ENCODE measurements around the gene NECTIN1.

Gene NECTIN1

DNA sequence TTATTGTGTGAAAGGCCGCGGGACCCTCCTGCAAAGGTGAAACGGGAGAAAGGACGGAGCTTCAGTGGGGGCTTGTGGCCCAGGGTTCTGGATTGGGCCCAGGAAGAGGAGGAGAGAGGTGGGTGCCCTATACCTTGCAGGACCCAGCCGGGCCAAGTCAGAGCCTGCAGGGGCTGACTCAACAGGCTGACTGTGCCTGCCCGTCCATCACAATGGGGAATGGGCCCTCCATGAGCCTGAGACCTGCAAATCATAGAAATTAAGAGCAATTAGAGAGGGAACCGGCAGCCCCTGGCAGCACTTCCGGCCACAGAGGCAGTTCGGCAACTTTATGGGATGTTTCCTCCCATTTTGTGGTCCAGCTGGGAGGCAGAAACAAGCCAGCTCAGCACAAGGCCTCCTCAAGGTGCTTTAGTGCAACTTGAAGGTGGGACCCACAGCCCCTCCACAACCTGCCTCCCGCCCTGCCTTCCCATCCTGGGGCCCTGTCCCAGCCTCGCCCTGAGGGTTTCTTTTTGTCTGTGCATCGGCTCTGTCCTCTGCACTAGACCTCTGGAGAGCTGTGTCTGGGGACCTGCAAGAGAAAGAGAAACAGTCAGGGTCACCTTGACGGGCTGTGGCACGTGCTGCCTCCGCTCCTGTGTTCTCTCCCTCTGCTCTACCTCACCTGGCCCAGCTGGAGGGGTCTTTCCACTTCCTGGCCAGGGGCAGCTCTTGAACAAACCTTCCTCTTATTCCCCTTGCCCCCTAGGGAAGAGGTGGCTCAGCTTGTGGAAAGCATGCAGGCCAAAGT lies 19.1 kb upstream of the NECTIN1 start:
- H3K9me3 ChIP-seq (replicated peaks; ENCODE audit: insufficient read depth, low read length), result no peaks in the 10 kb centered on the region
- H3K4me3 ChIP-seq (ENCODE audit: low read length), result no peak overlapping the region
- no peaks in the 10 kb centered on the region for H3K4me1 ChIP-seq (ENCODE audit: low read length)
- DNase-seq, result no peak
- TF ChIP-seq, protein P1, sequence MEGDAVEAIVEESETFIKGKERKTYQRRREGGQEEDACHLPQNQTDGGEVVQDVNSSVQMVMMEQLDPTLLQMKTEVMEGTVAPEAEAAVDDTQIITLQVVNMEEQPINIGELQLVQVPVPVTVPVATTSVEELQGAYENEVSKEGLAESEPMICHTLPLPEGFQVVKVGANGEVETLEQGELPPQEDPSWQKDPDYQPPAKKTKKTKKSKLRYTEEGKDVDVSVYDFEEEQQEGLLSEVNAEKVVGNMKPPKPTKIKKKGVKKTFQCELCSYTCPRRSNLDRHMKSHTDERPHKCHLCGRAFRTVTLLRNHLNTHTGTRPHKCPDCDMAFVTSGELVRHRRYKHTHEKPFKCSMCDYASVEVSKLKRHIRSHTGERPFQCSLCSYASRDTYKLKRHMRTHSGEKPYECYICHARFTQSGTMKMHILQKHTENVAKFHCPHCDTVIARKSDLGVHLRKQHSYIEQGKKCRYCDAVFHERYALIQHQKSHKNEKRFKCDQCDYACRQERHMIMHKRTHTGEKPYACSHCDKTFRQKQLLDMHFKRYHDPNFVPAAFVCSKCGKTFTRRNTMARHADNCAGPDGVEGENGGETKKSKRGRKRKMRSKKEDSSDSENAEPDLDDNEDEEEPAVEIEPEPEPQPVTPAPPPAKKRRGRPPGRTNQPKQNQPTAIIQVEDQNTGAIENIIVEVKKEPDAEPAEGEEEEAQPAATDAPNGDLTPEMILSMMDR (IDR thresholded peaks at IDR 0.05; ENCODE audit: low read length), result no peak
- TF ChIP-seq EZH2phosphoT487 (IDR thresholded peaks at IDR 0.05; ENCODE audit: low read length) (no peak), EZH2 (optimal IDR thresholded peaks at IDR 0.05; ENCODE audit: low read depth, low read length) (no peak)
- H3F3A ChIP-seq (ENCODE audit: insufficient read depth, low read length), result no peaks in the 10 kb centered on the region
- H3K4me2 ChIP-seq (ENCODE audit: low read depth, low read length), result no peak overlapping the region
- H3K9me2 ChIP-seq (replicated peaks; ENCODE audit: insufficient read depth, low read length), result no peaks in the 10 kb centered on the region
- no peak overlapping the region for H2AFZ ChIP-seq (ENCODE audit: low read length)
- H3K36me3 ChIP-seq (replicated peaks; ENCODE audit: insufficient read depth, low read length), result no peaks in the 10 kb centered on the region
- no peak overlapping the region for H3K27ac ChIP-seq (ENCODE audit: low read length)
- no peaks in the 10 kb centered on the region for H3K79me2 ChIP-seq (ENCODE audit: low read length)
- H3K27me3 ChIP-seq (replicated peaks; ENCODE audit: insufficient read depth, low read length), result peaks cover 17% of the 10 kb centered on the region
- no peaks in the 10 kb centered on the region for H4K20me1 ChIP-seq (ENCODE audit: insufficient read depth, low read length)
- no peak overlapping the region for H3K9ac ChIP-seq (ENCODE audit: low read length)

DNA sequence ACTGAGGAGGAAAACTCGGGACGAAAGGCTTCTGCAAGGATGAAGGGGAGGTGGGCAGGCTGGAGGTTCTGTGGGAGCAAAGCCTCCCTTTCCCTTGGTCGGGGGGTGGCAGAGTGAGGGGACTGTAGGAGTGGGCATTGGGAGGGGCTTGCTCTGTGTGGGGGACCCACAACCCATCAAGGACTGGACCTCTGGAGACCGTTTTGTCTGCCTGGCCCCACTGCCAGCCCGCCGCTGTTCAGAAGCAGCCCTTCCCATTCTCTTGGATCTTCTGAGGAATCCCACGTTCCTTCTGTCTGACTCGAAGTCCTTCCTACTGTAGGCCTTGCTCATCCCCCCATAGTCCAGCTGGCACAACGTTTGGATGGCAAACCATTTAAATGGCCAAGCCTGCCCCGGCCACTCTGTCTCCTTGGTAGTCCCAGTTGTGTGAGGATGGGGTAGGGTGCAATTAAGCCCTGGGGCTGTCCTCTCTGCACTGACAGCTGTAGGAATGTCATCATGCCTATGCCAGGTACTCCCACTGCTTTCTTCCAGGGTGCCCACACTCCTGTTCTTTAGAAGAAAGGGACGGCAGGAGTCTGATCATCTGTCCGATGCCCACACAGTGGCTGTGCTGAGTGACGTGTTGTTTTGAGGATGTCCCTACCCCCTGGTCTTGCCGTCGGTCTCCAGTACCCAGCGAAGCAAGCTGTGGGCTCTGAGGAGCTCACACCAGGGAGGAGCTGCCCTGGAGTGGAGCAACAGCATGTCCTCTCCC lies 17.0 kb upstream of the NECTIN1 start:
- Histone ChIP-seq H3F3A (ENCODE audit: insufficient read depth, low read length) (no peaks in the 10 kb centered on the region), H3K4me3 (ENCODE audit: low read length) (no peak overlapping the region)
- no peak for DNase-seq

GRCh38 chr11:119745112-119745511 lies 16.1 kb upstream of the NECTIN1 start:
- H3K9me2 ChIP-seq (replicated peaks; ENCODE audit: insufficient read depth, low read length), result no peaks in the 10 kb centered on the region
- no peaks in the 10 kb centered on the region for H4K20me1 ChIP-seq (ENCODE audit: insufficient read depth, low read length)
- H3K4me1 ChIP-seq (ENCODE audit: low read length), result no peaks in the 10 kb centered on the region
- DNase-seq, result no peak
- H3K27me3 ChIP-seq (replicated peaks; ENCODE audit: insufficient read depth, low read length), result peaks cover 18% of the 10 kb centered on the region
- no peaks in the 10 kb centered on the region for H3K9me3 ChIP-seq (replicated peaks; ENCODE audit: insufficient read depth, low read length)
- H3K27ac ChIP-seq (ENCODE audit: low read length), result no peak overlapping the region
- no peak overlapping the region for H2AFZ ChIP-seq (ENCODE audit: low read length)
- H3F3A ChIP-seq (ENCODE audit: insufficient read depth, low read length), result no peaks in the 10 kb centered on the region
- H3K4me2 ChIP-seq (ENCODE audit: low read depth, low read length), result no peak overlapping the region
- no peaks in the 10 kb centered on the region for H3K36me3 ChIP-seq (replicated peaks; ENCODE audit: insufficient read depth, low read length)
- no peak overlapping the region for H3K9ac ChIP-seq (ENCODE audit: low read length)
- no peak overlapping the region for H3K4me3 ChIP-seq (ENCODE audit: low read length)
- no peaks in the 10 kb centered on the region for H3K79me2 ChIP-seq (ENCODE audit: low read length)
- TF ChIP-seq, protein P1 (IDR thresholded peaks at IDR 0.05; ENCODE audit: low read length), result no peak
- no peak for TF ChIP-seq EZH2 (optimal IDR thresholded peaks at IDR 0.05; ENCODE audit: low read depth, low read length)
- no peak for TF ChIP-seq EZH2phosphoT487 (IDR thresholded peaks at IDR 0.05; ENCODE audit: low read length)

More for the DNA sequence above, 17.0 kb upstream of the NECTIN1 start:
- Histone ChIP-seq H3K79me2 (ENCODE audit: low read length) (no peaks in the 10 kb centered on the region), H3K27me3 (replicated peaks; ENCODE audit: insufficient read depth, low read length) (peaks cover 18% of the 10 kb centered on the region), H3K4me2 (ENCODE audit: low read depth, low read length) (no peak overlapping the region), H3K9me2 (replicated peaks; ENCODE audit: insufficient read depth, low read length) (no peaks in the 10 kb centered on the region), H3K4me1 (ENCODE audit: low read length) (no peaks in the 10 kb centered on the region), H3K9ac (ENCODE audit: low read length) (no peak overlapping the region), H2AFZ (ENCODE audit: low read length) (no peak overlapping the region), H3K9me3 (replicated peaks; ENCODE audit: insufficient read depth, low read length) (no peaks in the 10 kb centered on the region), H4K20me1 (ENCODE audit: insufficient read depth, low read length) (no peaks in the 10 kb centered on the region), H3K27ac (ENCODE audit: low read length) (no peak overlapping the region), H3K36me3 (replicated peaks; ENCODE audit: insufficient read depth, low read length) (no peaks in the 10 kb centered on the region)
- TF ChIP-seq EZH2 (optimal IDR thresholded peaks at IDR 0.05; ENCODE audit: low read depth, low read length), result no peak

Measured in MM.1S (cell line).